BLaER1 treated with 17β-estradiol and CSF1 and Interleukin-3, amounts not matched to agents 10 nM and 100 nM (cell line): ENCODE results near the gene C4orf46.

Source experiments
- H3K27ac ChIP-seq, 11 experiments: shearing (Covaris generic); formaldehyde crosslinking; 2 replicates each; pipeline ENCODE4 v1.8.1; 2022
- H3K27me3 ChIP-seq, 11 experiments: shearing (Covaris generic); formaldehyde crosslinking; 2 replicates each; pipeline ENCODE4 v1.8.1; 2022
- H3K36me3 ChIP-seq, 11 experiments: shearing (Covaris generic); formaldehyde crosslinking; 2 replicates each; pipeline ENCODE4 v1.8.1; 2022
- H3K4me1 ChIP-seq, 10 experiments: shearing (Covaris generic); formaldehyde crosslinking; 2 replicates each; pipeline ENCODE4 v1.8.1; 2022
- H3K4me2 ChIP-seq, 11 experiments: shearing (Covaris generic); formaldehyde crosslinking; 2 replicates each; pipeline ENCODE4 v1.8.1; 2022
- H3K4me3 ChIP-seq, 10 experiments: shearing (Covaris generic); formaldehyde crosslinking; 2 replicates each; pipeline ENCODE4 v1.8.1; 2022
- H3K9ac ChIP-seq, 11 experiments: shearing (Covaris generic); formaldehyde crosslinking; 2 replicates each; pipeline ENCODE4 v1.8.1; 2022
- H3K9me3 ChIP-seq, 11 experiments: shearing (Covaris generic); formaldehyde crosslinking; replicated peaks in 1 of 11; 2 replicates each; pipeline ENCODE4 v1.8.1; 2022
- H4K20me1 ChIP-seq, 11 experiments: shearing (Covaris generic); formaldehyde crosslinking; 2 replicates each; pipeline ENCODE4 v1.8.1; 2022
- Cebpa-rat ChIP-seq, 11 experiments: shearing (Covaris generic); IDR thresholded peaks; 2 replicates each; pipeline ENCODE4 v1.8.1; 2022

Gene C4orf46

GRCh38 chr4:158624889-158625478 is 46.7 kb downstream of the C4orf46 start:
- no peak for TF ChIP-seq Cebpa-rat (IDR thresholded peaks at IDR 0.05)
- Histone ChIP-seq H3K9me3 (no peaks in the 10 kb centered on the region), H3K27ac (no peak overlapping the region), H3K36me3 (no peaks in the 10 kb centered on the region), H3K27me3 (no peaks in the 10 kb centered on the region), H3K4me3 (no peak overlapping the region), H3K4me2 (no peak overlapping the region), H3K9ac (no peak overlapping the region), H4K20me1 (no peaks in the 10 kb centered on the region), H3K4me1 (no peaks in the 10 kb centered on the region)

GRCh38 chr4:158622251-158622650 is 49.4 kb downstream of the C4orf46 start:
- Histone ChIP-seq H3K9ac (no peak overlapping the region), H3K27ac (no peak overlapping the region), H3K4me3 (no peak overlapping the region), H3K36me3 (no peaks in the 10 kb centered on the region), H3K27me3 (no peaks in the 10 kb centered on the region), H3K4me2 (no peak overlapping the region), H3K9me3 (no peaks in the 10 kb centered on the region), H3K4me1 (no peaks in the 10 kb centered on the region), H4K20me1 (no peaks in the 10 kb centered on the region)
- no peak for TF ChIP-seq Cebpa-rat (IDR thresholded peaks at IDR 0.05)

- H3K27me3 ChIP-seq = no peaks in the 10 kb centered on the region
- no peaks in the 10 kb centered on the region for H3K9me3 ChIP-seq
- no peak for TF ChIP-seq Cebpa-rat (IDR thresholded peaks at IDR 0.05)
- H3K27ac ChIP-seq = no peak overlapping the region
- no peaks in the 10 kb centered on the region for H4K20me1 ChIP-seq
- no peaks in the 10 kb centered on the region for H3K4me1 ChIP-seq
- no peak overlapping the region for H3K4me2 ChIP-seq
- no peaks in the 10 kb centered on the region for H3K36me3 ChIP-seq
- no peak overlapping the region for H3K4me3 ChIP-seq
- no peak overlapping the region for H3K9ac ChIP-seq
These were observed 50.0 kb downstream of the C4orf46 start for GRCh38 chr4:158621729-158622128.

GRCh38 chr4:158617956-158618355 is 53.7 kb downstream of the C4orf46 start:
- TF ChIP-seq Cebpa-rat (IDR thresholded peaks at IDR 0.05) = no peak
- Histone ChIP-seq H3K27ac (no peak overlapping the region), H3K9me3 (peaks cover 0 to 7% (median 0%) of the 10 kb centered on the region in 11 experiments; a peak in 1 of 22 replicates), H3K4me1 (no peaks in the 10 kb centered on the region), H3K4me2 (no peak overlapping the region), H3K36me3 (no peaks in the 10 kb centered on the region), H3K4me3 (no peak overlapping the region), H4K20me1 (no peaks in the 10 kb centered on the region), H3K27me3 (no peaks in the 10 kb centered on the region), H3K9ac (no peak overlapping the region)
